Gastroesophageal sphincter (tissue), 4 donors: ENCODE results near the gene WFDC1. TPM values are rescaled to one million over a fixed set of nuclear protein-coding genes. Genes with fewer than 3 reads are reported as not detected.

Experiments used
- ATAC-seq: fragments of 150-250 bp; one replicate; pipeline ENCODE4 v1.9.1; 2016; ENCODE audit warnings: mild to moderate bottlenecking, moderate library complexity
- H3K27ac ChIP-seq, 4 donors: fragments of 200-600 bp; sonication (generic) in 3 of 4; 1 replicate in 3 of 4; 2 replicates in 1 of 4; pipeline ENCODE4 v1.5.1; 2016 to 2019
- H3K27me3 ChIP-seq: fragments of 200-600 bp; sonication (generic); one replicate; pipeline ENCODE4 v1.5.1; 2019
- H3K36me3 ChIP-seq, 2 donors: fragments of 200-600 bp; sonication (generic); one replicate each; pipeline ENCODE4 v1.5.1; 2019; ENCODE audit warnings: control low read depth in 1 of 2
- H3K4me1 ChIP-seq, 3 donors: fragments of 200-600 bp; sonication (generic); 1 replicate in 2 of 3; 2 replicates in 1 of 3; pipeline ENCODE4 v1.5.1; 2016 to 2019; ENCODE audit warnings: control low read depth in 2 of 3
- H3K4me3 ChIP-seq, 2 donors: fragments of 200-600 bp; sonication (generic); one replicate each; pipeline ENCODE4 v1.5.1; 2019; ENCODE audit warnings: mild to moderate bottlenecking in 1 of 2, moderate library complexity in 1 of 2
- H3K9me3 ChIP-seq, 3 donors: fragments of 200-600 bp; sonication (generic); one replicate each; pipeline ENCODE4 v1.5.1; 2017 to 2019; ENCODE audit warnings: control low read depth in 2 of 3
- CTCF ChIP-seq, 4 experiments: fragments of 200-600 bp in 2 of 4; fragments of 450-650 bp in 2 of 4; sonication (generic) in 1 of 4; IDR thresholded peaks; one replicate each; pipeline ENCODE4 v1.5.1; 2017 to 2019; ENCODE audit warnings: antibody characterized with exemption in 4 of 4, mild to moderate bottlenecking in 2 of 4, moderate library complexity in 2 of 4
- EP300 ChIP-seq: sonication (generic); formaldehyde crosslinking; IDR thresholded peaks from one replicate; pipeline ENCODE4 v1.6.1; 2017; ENCODE audit warnings: antibody characterized with exemption, mild to moderate bottlenecking
- POLR2A ChIP-seq, 2 donors: fragments of 450-650 bp; IDR thresholded peaks; one replicate each; pipeline ENCODE4 v1.6.1; 2017; ENCODE audit warnings: antibody characterized with exemption in 2 of 2, mild to moderate bottlenecking in 2 of 2, moderate library complexity in 1 of 2
- POLR2AphosphoS5 ChIP-seq: sonication (generic); formaldehyde crosslinking; IDR thresholded peaks from one replicate; pipeline ENCODE4 v1.6.1; 2017; ENCODE audit warnings: antibody characterized with exemption
- WGBS, 2 donors: methylation state at CpG; one replicate each; pipeline ENCODE4 v1.1.5; 2018; ENCODE audit warnings: low coverage in 1 of 2; 5-methylcytosine and 5-hydroxymethylcytosine counted together
- total RNA-seq, 4 donors: library from RNA; depleted of rRNA; stranded (reverse); fragments of >200 nt; gene quantifications; one replicate each; pipeline ENCODE4 v1.1.0, GENCODE V29; 2016

WFDC1 gene
- total RNA-seq, 4 donors from 2014 or later: 25.0 to 53.1 (median 38.2) TPM

- no peaks in the 10 kb centered on the region for H3K9me3 ChIP-seq
- H3K4me1 ChIP-seq: no peaks in the 10 kb centered on the region
- ATAC-seq: no peak
- TF ChIP-seq POLR2A (IDR thresholded peaks at IDR 0.05) (no peak), EP300 (no peak), POLR2AphosphoS5 (no peak), CTCF (IDR thresholded peaks at IDR 0.05) (no peak)
- 96 to 100% methylated on average over 3 of the region's 3 CpGs for WGBS, 2 donors
- H3K27me3 ChIP-seq: peaks cover 38% of the 10 kb centered on the region
- no peaks in the 10 kb centered on the region for H3K36me3 ChIP-seq
- no peak overlapping the region for H3K4me3 ChIP-seq
- H3K27ac ChIP-seq: no peak overlapping the region
Measured at GRCh38 chr16:84262939-84263338, 31.7 kb upstream of the WFDC1 start.

GRCh38 chr16:84266451-84266850 lies 28.2 kb upstream of the WFDC1 start:
- Histone ChIP-seq H3K27ac (no peak overlapping the region), H3K9me3 (no peaks in the 10 kb centered on the region), H3K27me3 (peaks cover 21% of the 10 kb centered on the region), H3K36me3 (no peaks in the 10 kb centered on the region), H3K4me3 (no peak overlapping the region), H3K4me1 (no peaks in the 10 kb centered on the region)
- no peak for ATAC-seq
- TF ChIP-seq CTCF (IDR thresholded peaks at IDR 0.05): no peak
- TF ChIP-seq EP300: no peak
- no peak for TF ChIP-seq POLR2A (IDR thresholded peaks at IDR 0.05)
- WGBS, 2 donors: 63% methylated on average over 2 of the region's 4 CpGs; no CpG with 5 or more reads in 1 of the 2 donors

GRCh38 chr16:84267380-84267779 lies 27.3 kb upstream of the WFDC1 start:
- WGBS, 2 donors: 69 to 80% methylated on average over 1 to 3 of the region's 4 CpGs
- no peak for ATAC-seq
- TF ChIP-seq POLR2AphosphoS5: no peak
- no peak for TF ChIP-seq EP300
- TF ChIP-seq CTCF (IDR thresholded peaks at IDR 0.05): no peak
- no peak for TF ChIP-seq POLR2A (IDR thresholded peaks at IDR 0.05)

GRCh38 chr16:84268291-84269040 lies 26.2 kb upstream of the WFDC1 start:
- H3K4me1 ChIP-seq: no peaks in the 10 kb centered on the region
- 46 to 63% methylated on average over 12 to 18 of the region's 18 CpGs for WGBS, 2 donors
- H3K9me3 ChIP-seq: no peaks in the 10 kb centered on the region
- H3K27ac ChIP-seq: no peak overlapping the region
- H3K27me3 ChIP-seq: peaks cover 14% of the 10 kb centered on the region
- no peak for ATAC-seq
- TF ChIP-seq CTCF (IDR thresholded peaks at IDR 0.05) (no peak), POLR2A (IDR thresholded peaks at IDR 0.05) (no peak), EP300 (no peak), POLR2AphosphoS5 (no peak)
- no peaks in the 10 kb centered on the region for H3K36me3 ChIP-seq
- H3K4me3 ChIP-seq: no peak overlapping the region

More at GRCh38 chr16:84267380-84267779, 27.3 kb upstream of the WFDC1 start:
- no peak overlapping the region for H3K27ac ChIP-seq
- H3K4me1 ChIP-seq: no peaks in the 10 kb centered on the region
- peaks cover 21% of the 10 kb centered on the region for H3K27me3 ChIP-seq
- H3K36me3 ChIP-seq: no peaks in the 10 kb centered on the region
- no peaks in the 10 kb centered on the region for H3K9me3 ChIP-seq
- H3K4me3 ChIP-seq: no peak overlapping the region

GRCh38 chr16:84270071-84270470 lies 24.6 kb upstream of the WFDC1 start:
- H3K27me3 ChIP-seq: peaks cover 12% of the 10 kb centered on the region
- TF ChIP-seq EP300: no peak
- WGBS, 2 donors: 82 to 93% methylated on average over 5 to 8 of the region's 9 CpGs
- no peak overlapping the region for H3K4me3 ChIP-seq
- no peaks in the 10 kb centered on the region for H3K4me1 ChIP-seq
- H3K9me3 ChIP-seq: no peaks in the 10 kb centered on the region
- no peak for ATAC-seq
- H3K36me3 ChIP-seq: no peaks in the 10 kb centered on the region
- H3K27ac ChIP-seq: no peak overlapping the region
